Measurements from ENCODE around the gene CSNK2A1.

DNA sequence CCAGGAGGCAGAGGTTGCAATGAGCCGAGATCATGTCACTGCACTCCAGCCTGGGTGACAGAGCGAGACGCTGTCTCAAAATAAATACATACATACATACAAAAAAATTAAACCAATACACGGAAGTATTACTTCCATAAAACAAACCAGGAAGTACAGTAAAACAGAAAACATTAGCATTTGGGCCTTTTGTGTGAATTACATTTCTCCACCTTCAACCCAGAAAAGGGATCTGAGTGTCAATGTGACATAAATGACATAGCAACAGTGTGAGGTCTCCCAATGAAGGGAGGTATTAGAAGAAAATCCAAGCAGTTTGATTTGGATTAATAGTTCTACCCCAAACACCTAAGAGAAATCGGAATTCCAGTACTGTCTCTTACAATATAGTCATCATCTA is 10.1 kb downstream of the CSNK2A1 start:
- TF ChIP-seq, protein P1, sequence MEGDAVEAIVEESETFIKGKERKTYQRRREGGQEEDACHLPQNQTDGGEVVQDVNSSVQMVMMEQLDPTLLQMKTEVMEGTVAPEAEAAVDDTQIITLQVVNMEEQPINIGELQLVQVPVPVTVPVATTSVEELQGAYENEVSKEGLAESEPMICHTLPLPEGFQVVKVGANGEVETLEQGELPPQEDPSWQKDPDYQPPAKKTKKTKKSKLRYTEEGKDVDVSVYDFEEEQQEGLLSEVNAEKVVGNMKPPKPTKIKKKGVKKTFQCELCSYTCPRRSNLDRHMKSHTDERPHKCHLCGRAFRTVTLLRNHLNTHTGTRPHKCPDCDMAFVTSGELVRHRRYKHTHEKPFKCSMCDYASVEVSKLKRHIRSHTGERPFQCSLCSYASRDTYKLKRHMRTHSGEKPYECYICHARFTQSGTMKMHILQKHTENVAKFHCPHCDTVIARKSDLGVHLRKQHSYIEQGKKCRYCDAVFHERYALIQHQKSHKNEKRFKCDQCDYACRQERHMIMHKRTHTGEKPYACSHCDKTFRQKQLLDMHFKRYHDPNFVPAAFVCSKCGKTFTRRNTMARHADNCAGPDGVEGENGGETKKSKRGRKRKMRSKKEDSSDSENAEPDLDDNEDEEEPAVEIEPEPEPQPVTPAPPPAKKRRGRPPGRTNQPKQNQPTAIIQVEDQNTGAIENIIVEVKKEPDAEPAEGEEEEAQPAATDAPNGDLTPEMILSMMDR (IDR thresholded peaks at IDR 0.05), result no peak
- no peak for TF ChIP-seq POLR2A (IDR thresholded peaks at IDR 0.05)

Data from testis (tissue), 2 donors.